ENCODE data around the gene ANXA10.
"Not testable (repeated sequence)": the region's sequence is repeated elsewhere in the genome, so short reads cannot be mapped to it uniquely, and the experiment has no call there.

ANXA10 gene, protein sequence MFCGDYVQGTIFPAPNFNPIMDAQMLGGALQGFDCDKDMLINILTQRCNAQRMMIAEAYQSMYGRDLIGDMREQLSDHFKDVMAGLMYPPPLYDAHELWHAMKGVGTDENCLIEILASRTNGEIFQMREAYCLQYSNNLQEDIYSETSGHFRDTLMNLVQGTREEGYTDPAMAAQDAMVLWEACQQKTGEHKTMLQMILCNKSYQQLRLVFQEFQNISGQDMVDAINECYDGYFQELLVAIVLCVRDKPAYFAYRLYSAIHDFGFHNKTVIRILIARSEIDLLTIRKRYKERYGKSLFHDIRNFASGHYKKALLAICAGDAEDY

DNA sequence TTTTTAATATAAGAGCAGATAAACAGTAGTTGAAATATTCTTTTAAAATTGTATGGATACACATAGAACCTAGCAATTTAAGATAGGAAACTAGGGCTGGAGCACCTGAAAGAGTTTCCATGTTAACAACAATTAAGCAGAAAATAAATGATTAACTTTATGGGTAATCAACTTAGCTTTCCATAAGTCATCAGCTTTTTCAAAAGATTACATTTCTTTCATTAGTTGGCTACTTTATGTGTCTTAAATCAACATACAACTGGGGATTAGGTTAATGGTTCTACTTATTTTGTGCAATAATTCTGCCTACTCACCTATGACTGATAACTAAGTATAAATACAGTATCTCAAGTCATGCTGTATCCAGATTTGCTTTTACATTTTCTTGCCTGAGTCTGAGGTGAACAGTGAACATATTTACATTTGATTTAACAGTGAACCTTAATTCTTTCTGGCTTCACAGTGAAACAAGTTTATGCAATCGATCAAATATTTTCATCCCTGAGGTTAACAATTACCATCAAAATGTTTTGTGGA lies at the start of gene ANXA10:
ANXA10 (plus strand) TSS at position 362 of the 537 bp plus-strand sequence; CDS start at position 526, 164 bp downstream.
- no peak for DNase-seq (ENCODE audit: low spot score)

DNA sequence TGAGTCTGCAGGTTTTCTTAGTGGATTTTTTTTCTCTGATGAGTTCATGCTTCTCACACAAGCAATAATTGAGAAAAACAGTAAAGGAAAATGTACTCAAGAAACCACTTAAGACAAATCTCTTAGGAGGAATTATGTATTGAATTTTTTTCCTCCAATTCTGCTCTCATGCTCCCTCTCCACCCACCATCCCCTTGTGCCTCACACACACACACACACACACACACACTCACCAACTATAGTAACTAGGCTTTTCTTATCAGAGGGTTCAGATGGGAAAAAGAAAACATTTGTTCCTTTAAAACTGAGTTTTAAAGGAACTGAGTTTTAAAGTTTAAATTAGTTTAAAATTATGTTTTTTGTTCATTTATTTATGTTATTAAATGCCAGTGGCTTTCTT lies 47.0 kb upstream of the ANXA10 start:
- no peak for DNase-seq (ENCODE audit: low spot score)

DNA sequence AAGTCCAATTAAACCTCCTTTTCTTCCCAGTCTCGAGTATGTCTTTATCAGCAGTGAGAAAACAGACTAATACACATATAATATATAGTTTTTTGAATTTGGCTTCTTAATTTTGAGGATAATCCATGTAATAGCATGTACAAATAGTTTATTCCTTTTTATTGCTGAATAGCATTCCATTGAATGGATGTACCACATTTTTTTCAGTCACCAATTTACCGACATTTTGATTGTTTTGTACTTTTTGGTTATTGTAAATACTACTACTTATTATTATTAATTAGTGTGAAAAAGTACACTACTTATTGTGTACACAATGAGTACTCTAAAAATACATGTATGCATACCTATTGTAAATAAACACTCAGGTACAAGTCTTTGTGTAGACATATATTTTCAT lies 42.3 kb upstream of the ANXA10 start:
- no peak for DNase-seq (ENCODE audit: low spot score)

DNA sequence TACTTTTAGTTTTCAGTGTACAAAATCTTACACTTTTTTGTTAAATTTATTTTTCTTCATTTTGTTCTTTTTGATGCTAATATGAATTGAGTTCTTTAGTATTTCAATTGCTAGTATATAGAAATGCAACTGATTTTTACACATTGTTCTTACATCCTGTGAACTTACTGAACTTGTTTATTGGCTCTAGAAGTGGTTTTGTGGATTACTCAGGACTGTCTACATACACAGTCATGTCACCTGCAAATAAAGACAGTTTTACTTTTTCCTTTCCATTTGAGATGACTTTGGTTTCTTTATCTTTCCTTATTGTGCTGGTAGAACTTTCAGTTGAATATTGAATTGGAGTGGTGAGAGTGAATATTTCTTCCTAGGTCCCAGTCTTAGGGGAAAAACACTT lies 40.8 kb upstream of the ANXA10 start:
- no peak for DNase-seq (ENCODE audit: low spot score)

DNA sequence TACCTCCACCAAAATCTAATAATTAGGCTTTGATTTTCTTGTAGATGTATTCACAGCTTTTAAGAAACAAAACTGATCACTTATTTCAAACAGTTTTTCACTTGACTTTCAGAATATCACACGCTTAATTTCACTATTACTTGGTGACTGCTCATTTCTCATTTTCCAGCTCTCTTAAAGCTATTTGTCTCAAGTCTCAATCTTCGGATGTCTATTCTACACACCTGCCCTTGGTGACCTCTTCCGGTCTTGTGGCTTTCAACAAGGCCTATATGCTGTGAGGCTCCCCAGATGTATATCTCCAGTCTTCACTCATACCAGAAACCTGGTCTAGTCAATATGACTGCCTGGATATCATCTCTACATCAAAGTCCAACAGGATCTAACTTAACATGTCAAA lies 34.9 kb upstream of the ANXA10 start:
- no peak for DNase-seq (ENCODE audit: low spot score)

DNA sequence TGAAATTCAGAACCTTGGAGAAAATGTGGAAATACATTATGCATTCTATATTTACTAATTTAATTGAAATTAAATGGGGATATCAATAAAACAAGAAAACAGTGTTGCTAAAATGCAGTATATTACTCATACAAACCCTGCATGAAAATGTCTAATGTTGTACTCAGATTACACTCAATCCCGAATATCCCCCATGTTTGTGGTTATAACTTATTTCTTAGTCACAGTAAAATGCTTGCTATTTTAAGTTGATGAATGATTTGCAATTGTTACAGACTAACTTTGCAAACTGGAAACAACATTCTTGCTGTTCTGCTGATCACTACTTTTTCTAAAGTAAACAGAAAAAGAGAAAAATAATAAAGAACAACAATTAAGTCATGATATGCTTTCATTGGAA lies 33.1 kb upstream of the ANXA10 start:
- DNase-seq (ENCODE audit: low spot score): no peak

DNA sequence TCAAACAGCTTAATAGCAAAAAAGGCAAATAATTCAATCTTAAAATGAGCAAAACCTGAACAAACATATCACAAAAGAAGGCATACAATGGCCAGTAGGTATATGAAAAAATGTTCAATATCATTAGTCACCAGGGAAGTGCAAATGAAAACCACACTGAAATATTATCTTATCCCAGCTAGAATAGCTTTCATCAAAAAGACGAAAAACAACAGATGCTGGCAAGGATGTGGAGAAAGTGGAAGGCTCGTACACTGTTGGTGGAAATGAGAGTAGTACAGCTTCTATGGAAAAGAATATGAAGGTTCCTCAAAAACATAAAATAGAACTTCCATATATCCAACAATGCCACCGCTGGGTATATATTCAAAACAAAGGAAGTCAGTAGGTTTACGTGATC lies 29.3 kb upstream of the ANXA10 start:
- DNase-seq (ENCODE audit: low spot score): no peak

DNA sequence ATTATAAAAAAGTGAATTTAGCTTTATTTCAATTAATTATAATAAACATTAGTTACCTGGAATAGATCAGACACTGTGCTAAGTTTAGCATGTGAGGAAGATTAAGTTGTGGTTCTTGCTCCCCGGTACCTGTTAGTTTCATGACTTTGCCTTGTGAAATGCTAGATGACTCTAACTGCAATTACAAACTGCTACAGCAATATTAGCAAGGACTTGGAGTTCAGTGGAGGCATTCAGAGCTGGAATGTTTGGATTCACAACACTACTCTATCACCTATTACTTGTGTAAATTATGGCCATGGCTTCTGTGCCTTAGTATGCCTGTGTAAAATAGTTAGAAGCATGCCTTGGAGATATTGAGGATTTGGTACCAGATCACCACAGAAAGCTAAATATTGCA lies 21.4 kb upstream of the ANXA10 start:
- DNase-seq (ENCODE audit: low spot score): no peak

DNA sequence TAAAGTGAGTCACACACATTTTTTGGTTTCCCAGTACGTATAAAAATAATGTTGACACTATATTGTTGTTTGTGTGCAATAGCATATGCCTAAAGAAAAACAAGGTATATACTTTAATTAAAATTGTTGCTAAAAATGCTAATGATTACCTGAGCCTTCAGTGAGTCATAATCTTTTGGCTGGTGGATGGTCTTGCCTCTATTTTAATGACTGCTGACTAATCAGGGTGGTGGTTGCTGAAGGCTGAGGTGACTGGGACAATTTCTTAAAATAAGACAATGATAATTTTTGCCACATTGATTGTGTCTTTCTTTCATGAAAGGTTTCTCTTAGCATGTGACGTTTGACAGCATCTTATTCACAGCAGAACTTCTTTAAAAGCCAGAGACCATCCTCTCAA lies 21.0 kb upstream of the ANXA10 start:
- DNase-seq (ENCODE audit: low spot score): no peak

DNA sequence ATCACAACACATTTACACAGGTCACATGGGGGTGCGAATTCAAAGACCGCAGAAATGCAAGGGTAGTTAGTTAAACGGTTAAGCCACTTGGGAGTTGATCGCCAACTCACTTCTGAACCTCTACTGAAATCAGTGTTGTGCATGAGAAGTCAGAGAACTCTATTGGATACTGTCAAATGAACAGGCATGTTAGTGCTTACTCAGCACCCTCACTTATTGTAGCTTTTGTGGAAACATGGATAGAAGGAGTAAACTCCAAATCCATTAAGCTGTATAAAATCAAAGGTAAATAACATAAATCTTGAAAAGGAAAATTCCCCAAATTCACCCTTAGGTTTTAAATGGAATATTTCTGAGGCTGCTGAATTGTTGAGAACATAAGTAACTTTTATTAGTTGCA lies 17.5 kb upstream of the ANXA10 start:
- DNase-seq (ENCODE audit: low spot score): no peak

DNA sequence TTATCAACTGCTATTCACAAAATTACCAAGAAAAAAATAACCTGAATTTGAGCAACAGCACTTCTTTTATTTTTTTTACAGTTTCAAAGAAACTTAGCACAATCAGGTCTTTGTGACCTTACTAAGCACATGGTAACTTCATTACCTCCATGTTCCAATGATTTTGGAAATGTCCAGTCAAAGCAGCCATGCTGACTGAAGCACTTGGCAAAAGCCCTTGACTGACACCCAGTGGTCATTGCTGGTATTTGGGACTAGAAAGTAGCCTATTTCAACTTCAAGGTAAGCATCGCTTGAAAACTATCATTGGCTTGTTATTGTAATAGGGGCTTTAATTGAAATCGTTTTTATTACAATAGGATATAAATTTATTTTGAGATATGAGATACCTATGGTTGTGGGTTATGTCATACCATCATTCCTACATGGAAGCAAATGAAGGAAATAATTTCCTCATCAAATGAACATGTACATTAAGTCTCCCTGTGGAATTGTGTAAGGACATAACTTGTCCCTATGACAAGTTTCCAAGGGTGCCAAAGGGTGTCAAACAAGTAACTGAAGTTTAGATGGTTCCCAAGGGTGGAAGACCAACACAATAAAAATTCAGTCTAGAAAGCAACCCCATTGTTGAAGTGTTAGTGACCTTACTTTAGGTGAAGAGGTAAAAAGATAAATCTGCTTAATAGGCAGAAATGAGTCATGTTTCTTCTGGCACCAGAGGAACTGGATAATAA lies 15.2 kb upstream of the ANXA10 start:
- DNase-seq (ENCODE audit: low spot score): peak; percentile 18

DNA sequence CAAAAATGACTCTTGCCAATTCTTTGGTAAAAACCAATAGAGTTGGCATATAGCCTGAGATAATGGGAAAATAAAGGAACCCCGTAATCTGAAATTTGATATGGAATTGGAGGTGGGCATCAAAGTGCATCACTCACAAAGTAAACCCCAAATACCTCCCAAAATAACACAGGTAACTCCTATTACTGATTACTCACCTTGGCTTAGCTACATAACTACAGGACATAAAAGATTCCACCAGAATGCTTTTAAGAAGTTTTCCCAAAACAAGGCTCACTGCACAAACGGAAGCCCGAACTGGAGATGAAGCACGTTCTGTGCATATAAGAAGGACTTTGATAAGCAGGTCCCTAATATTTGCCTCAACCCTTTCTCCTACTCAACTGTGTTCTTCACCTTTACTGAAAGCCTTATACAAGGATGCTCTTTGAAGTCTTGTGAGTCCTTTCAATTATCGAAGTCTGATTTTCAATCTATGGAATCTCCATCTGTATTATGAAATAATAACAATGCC lies 14.6 kb upstream of the ANXA10 start:
- DNase-seq (ENCODE audit: low spot score): no peak

DNA sequence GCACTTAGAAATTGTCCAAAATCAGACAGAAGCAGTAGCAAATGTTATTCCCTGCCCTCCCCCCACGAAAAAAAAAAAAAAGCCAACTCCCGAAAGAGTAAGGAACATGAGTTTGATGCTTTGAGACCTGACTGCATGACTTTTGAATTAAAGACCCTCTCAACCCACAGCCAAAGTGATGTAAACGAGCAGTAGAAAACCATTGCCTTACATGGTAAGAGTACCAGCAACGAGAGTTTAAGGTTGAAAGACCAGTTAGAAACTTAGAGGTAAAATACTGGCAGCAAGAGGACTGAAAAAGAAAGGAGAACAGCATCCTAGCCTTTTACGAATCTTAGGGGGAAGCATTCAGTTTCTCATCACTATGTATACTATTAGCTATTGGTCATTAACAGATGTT lies 10.0 kb upstream of the ANXA10 start:
- no peak for DNase-seq (ENCODE audit: low spot score)

DNA sequence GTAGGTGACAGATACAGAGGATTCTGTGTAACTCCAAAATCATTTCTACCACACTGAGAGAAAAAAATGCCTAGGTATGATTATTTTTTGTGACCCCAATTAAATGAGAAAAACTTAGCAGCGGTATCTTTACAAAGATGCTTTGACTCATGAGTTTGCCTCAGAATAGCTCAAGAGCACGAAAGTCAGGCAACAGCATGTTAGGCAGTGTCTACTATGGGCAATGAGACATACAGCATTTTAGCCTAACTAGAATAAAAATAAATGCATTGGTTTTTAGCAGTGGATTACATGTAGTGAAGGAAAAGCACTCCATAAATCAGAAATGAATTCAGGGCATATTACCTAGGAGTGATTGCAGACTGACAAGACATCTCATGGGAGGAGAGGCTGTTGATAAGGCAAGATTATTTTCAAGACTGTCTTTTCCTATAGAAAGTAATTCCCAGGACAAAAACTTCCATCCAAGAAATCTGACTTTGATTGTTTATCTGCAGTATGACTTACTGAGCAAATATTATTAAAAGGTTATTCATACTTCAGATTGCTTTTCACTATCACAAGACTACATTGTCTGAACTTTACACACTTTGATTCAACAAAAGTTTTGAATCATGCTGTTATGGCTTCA lies 3.6 kb downstream of the ANXA10 start:
- DNase-seq (ENCODE audit: low spot score): no peak

DNA sequence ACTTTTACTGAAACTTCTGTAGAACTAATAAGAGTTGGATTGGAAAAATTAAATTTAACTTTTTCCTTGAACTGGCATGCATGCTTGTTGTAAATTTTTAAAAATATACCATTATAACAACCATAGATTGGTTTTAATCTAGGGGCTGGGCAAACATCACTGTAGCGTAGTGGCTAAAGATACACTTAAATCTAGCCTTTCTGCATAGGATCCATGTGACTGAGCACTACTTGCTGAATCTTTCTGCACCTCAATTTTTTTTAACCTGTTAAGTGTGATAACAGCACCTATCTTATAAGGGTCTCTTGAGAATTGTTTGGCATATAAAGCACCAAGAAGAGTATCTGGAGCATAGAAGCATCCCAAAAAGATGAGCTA lies 4.1 kb downstream of the ANXA10 start:
- DNase-seq (ENCODE audit: low spot score): no peak

DNA sequence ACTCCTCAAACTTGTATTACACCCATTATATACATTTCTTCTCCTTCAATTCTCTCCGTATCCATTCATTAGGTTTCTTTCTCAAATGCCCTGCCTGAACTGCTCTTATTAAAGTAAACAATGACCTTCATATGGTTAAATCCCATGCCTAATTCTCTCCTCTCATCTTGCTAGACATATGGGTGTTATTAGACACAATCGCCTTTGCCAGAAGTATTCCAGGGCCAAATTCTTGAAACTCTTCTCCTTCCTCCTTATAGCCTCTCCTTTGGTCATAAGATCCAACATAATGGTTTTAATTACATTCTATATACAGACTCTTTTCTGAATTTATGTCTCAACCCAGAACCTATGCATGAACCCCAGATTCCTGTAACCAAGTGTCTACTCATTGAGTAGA lies 4.8 kb downstream of the ANXA10 start:
- DNase-seq (ENCODE audit: low spot score): no peak

DNA sequence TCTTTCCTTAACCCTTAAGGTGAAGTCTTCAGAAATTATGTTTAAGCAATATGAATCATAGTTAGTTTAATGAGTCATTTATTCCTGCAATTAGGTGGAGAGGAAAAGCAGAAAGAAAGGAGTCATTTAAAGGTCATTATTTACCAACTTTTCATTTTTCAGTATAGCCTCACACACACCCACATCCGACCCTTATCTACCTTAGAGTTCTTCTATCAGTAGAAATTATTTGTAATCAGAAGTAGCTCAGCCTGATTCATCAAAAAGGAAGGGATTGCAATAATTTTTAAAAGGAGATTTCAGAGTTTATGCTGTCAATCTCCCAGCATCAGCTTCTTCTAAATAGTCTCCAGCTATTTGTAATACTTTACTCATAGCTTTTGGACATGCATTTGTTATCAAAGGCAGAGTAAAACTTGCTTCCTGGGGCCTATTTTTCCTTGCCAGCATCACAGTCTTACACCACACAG lies 5.9 kb downstream of the ANXA10 start:
- DNase-seq (ENCODE audit: low spot score): no peak

DNA sequence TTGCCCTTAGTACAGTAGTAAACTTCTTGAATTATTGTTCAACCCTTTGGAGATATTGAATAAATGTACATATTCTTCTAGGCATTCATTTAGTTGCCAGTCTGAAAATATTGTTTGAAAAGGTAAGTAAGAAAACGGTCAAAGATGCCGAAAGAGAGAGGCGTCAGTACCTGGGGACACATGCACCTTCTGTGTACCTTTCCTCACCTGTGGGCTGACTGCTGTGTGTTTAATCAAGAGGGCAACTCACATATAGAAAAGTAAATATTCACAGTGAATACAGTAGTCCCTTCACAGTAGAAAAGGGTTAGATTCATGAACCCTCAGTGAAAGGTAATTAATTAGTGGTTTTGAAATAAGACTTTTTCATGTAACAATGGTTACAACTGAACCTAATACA lies 6.9 kb downstream of the ANXA10 start:
- DNase-seq (ENCODE audit: low spot score): no peak

DNA sequence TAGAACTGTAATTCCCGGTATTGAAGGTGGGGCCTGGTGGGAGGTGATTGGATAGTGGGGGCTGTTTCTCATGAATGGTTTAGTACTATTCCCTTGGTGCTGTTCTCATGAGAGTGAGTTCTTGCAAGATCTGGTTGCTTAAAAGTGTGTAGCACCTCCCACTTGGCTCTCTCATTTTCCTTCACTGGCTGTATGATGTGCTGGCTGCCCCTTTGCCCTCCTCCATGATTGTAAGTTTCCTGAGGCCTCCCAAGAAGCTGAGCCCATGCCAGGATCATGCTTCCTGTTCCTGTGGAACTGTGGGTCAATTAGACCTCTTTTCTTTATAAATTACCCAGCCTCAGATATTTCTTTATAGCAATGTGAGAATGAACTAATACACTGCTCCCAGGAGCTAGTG lies 8.7 kb downstream of the ANXA10 start:
- DNase-seq (ENCODE audit: low spot score): no peak

DNA sequence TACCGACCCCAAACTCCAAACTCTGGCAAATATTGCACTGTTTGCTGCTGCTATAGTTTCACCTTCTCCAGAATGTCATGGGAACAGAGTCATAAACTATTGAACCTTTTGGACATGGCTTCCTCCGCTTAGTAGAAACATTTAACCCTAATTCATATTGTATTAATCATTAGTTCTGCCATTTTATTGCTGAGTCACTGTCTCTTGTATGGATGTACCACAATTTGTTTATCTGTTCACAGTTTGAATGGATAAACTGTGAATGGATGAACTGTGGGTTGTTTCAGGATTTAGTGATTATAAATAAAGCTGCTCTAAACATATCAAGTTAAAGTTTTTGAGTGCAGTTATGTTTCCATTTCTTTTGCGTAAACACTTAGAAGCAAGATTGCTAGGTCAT lies 10.1 kb downstream of the ANXA10 start:
- DNase-seq (ENCODE audit: low spot score): no peak

DNA sequence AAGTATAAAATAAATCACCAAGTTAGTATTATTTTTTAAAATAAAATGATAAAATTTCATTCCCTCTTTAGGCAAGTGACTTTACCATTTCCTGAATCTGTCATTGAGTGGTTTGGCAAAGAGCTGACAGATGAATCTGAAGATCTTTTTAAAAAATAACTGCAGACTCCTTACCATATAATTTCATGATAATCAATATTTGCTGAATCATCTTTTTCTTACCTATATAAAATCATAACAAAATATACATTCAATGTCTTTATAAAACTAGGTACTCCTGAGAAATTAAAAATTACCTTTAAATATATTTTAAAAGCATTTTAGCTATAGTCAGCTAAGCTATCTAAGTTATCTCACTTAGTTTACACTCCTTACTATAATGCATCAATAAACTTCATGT lies 17.2 kb downstream of the ANXA10 start:
- DNase-seq (ENCODE audit: low spot score): no peak

DNA sequence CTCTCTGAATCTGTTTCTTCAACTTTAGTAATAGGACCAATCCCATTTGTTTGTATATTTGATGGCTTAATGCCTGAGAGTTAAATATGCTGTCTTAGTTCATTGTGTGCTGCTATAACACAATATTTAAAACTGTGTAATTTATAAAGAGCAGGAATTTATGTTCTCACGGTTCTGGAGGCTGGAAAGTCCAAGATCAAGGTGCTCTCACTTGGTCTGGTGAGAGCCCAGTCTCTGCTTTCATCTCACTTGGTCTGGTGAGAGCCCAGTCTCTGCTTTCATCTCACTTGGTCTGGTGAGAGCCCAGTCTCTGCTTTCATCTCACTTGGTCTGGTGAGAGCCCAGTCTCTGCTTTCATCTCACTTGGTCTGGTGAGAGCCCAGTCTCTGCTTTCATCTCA lies 20.7 kb downstream of the ANXA10 start:
- not testable (repeated sequence) for DNase-seq (ENCODE audit: low spot score)

Measured in HuH-7 (cell line).